LNCaP clone FGC (cell line): ENCODE measurements around the gene S100PBP.
"Not testable (repeated sequence)": the region's sequence is repeated elsewhere in the genome, so short reads cannot be mapped to it uniquely, and the experiment has no call there.

Experiments
- DNase-seq: peaks from one replicate; pipeline ENCODE4 v3.0.0-alpha.2; 2011; ENCODE audit warnings: low read depth
- H3K4me3 ChIP-seq: 2 replicates; pipeline ENCODE4 v1.5.1; 2011; ENCODE audit warnings: mild to moderate bottlenecking, low read depth, low read length, control low read depth
- CTCF ChIP-seq: IDR thresholded peaks from 2 replicates; pipeline ENCODE4 v1.5.1; 2012; ENCODE audit warnings: mild to moderate bottlenecking; ENCODE audit not compliant: control insufficient read depth, insufficient read depth; ENCODE audit errors: extremely low read depth

S100PBP gene

DNA sequence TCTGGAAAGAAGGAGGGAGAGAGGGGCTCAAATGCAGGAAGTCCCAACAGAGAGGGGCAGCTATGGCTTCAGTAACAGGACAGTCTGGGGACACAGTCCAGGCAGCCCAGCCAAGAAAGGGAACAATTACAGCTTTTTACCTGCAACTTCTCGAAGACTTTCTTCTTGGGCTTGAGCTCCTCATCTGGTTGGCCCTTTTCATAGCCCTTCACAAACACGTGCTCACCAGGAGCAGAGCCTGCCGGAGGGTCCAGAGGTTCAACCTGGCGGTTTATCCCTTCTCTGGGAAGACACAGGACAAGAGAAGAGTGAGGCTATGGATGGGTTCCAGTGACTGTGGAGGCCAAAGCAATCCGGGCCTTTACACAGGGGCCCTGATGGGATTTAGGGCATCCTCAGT is 38.2 kb upstream of the S100PBP start:
- no peak overlapping the region for H3K4me3 ChIP-seq
- no peak for TF ChIP-seq CTCF
- no peak for DNase-seq

- no peak for DNase-seq
- no peak overlapping the region for H3K4me3 ChIP-seq
- TF ChIP-seq CTCF: no peak
Observed at GRCh38 chr1:32780005-32780404, 37.4 kb upstream of the S100PBP start.

- no peak for DNase-seq
- TF ChIP-seq CTCF: no peak
- H3K4me3 ChIP-seq: no peak overlapping the region
Observed at GRCh38 chr1:32780628-32781234, 36.7 kb upstream of the S100PBP start.

- no peak for TF ChIP-seq CTCF
- no peak for DNase-seq
- no peak overlapping the region for H3K4me3 ChIP-seq
Observed at GRCh38 chr1:32782086-32782485, 35.4 kb upstream of the S100PBP start.

DNA sequence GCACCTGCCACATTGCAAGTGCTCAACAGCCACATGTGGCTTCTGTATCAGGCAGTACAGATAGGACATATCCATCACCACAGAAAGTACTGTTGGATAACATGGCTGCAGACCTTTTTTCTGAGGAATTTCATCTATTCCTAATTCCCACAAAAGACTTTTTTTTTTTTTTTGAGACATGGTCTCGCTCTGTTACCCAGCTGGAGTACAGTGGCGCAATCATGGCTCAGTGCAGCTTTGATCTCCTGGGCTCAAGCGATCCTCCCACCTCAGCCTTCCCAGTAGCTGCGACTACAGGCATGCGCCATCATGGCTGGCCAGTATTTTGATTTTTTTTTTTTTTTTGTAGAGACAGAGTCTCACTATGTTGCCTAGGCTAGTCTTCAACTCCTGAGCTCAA is 33.6 kb upstream of the S100PBP start:
- TF ChIP-seq CTCF: no peak
- no peak overlapping the region for H3K4me3 ChIP-seq
- DNase-seq: no peak

- no peak for DNase-seq
- no peak for TF ChIP-seq CTCF
- H3K4me3 ChIP-seq: no peak overlapping the region
Observed at GRCh38 chr1:32784817-32785216, 32.6 kb upstream of the S100PBP start.

- no peak for DNase-seq
- H3K4me3 ChIP-seq: no peak overlapping the region
- TF ChIP-seq CTCF: no peak
Observed at GRCh38 chr1:32786856-32787255, 30.6 kb upstream of the S100PBP start.

DNA sequence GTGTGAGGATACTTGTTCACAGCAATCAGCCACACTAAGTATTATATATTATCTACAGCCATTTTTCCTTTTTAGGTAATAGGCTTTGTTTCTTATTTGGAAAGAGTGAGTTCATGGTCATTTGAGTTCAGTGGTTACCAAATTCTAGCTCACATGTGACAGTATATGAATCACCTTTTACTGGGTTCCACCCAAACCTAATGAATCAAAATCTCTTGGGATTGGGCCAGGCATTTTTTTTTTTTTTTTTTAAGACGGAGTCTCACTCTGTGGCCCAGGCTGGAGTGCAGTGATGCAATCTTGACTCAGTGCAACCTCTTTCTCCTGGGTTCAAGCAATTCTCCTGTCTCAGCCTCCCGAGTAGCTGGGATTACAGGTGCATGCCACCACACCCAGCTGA is 28.1 kb upstream of the S100PBP start:
- not testable (repeated sequence) for DNase-seq, H3K4me3 ChIP-seq
